Testis (tissue), 3 donors: Measurements from ENCODE around the gene LRRC45. TPM values are rescaled to one million over a fixed set of nuclear protein-coding genes. Genes with fewer than 3 reads are reported as not detected.

Source experiments
- DNase-seq: peaks from one replicate; pipeline ENCODE4 v3.0.0-alpha.2; 2019
- H3K27ac ChIP-seq, 2 donors: fragments of 200-600 bp; sonication (generic); one replicate each; pipeline ENCODE4 v1.5.1; 2019
- H3K27me3 ChIP-seq: fragments of 200-600 bp; sonication (generic); one replicate; pipeline ENCODE4 v1.5.1; 2019
- H3K36me3 ChIP-seq: fragments of 200-600 bp; sonication (generic); one replicate; pipeline ENCODE4 v1.5.1; 2017; ENCODE audit warnings: low read depth; ENCODE audit errors: missing control alignments
- H3K4me1 ChIP-seq: fragments of 200-600 bp; sonication (generic); one replicate; pipeline ENCODE4 v1.5.1; 2019
- H3K4me3 ChIP-seq, 2 donors: fragments of 200-600 bp; sonication (generic); one replicate each; pipeline ENCODE4 v1.5.1; 2017 to 2019
- H3K9me3 ChIP-seq: fragments of 200-600 bp; sonication (generic); one replicate; pipeline ENCODE4 v1.5.1; 2017
- CTCF ChIP-seq, 3 experiments: fragments of 450-650 bp in 2 of 3; fragments of 200-600 bp in 1 of 3; sonication (generic) in 1 of 3; IDR thresholded peaks; one replicate each; pipeline ENCODE4 v1.5.1; 2016 to 2019; ENCODE audit warnings: antibody characterized with exemption in 3 of 3, mild to moderate bottlenecking in 2 of 3, moderate library complexity in 1 of 3
- POLR2A ChIP-seq: fragments of 450-650 bp; IDR thresholded peaks from one replicate; pipeline ENCODE4 v1.6.1; 2017; ENCODE audit warnings: antibody characterized with exemption, mild to moderate bottlenecking, moderate library complexity
- WGBS, 2 donors: methylation state at CpG; one replicate each; pipeline ENCODE4 v1.1.5; 2018; 5-methylcytosine and 5-hydroxymethylcytosine counted together
- intact Hi-C: fragments of 100-400 bp; cut with DNase I; formaldehyde crosslinking; loops from one replicate; pipeline ENCODE4 v1.15.1; 2023; ENCODE audit warnings: low total_unique reads
- polyA plus RNA-seq: library from polyadenylated mRNA; stranded (reverse); fragments of 350-450 nt; fragmentation: Illumina TruSeq; extraction: RNeasy Lipid Tissue Mini Kit (QIAGEN cat#74804); gene quantifications from one replicate; pipeline ENCODE4 v1.2.3, GENCODE V29; 2014; ENCODE audit warnings: low read depth, low replicate concordance; ENCODE audit not compliant: insufficient read depth
- total RNA-seq, 2 donors: library from RNA; depleted of rRNA; stranded (reverse); fragments of >200 nt; gene quantifications; one replicate each; pipeline ENCODE4 v1.2.3, GENCODE V29; 2016

Gene LRRC45
- total and polyA plus RNA-seq, 3 donors from 2014 or later: 5.7 to 12.8 (median 10.7) TPM

- intact Hi-C loops: no loop called here
- peaks cover 22% of the 10 kb centered on the region for H3K4me1 ChIP-seq
- 85 to 91% methylated on average over 25 of the region's 25 CpGs for WGBS, 2 donors
- H3K36me3 ChIP-seq: no peaks in the 10 kb centered on the region
- TF ChIP-seq POLR2A: no peak
- no peak for TF ChIP-seq CTCF (IDR thresholded peaks at IDR 0.05)
- no peak overlapping the region for H3K4me3 ChIP-seq
- no peak overlapping the region for H3K27ac ChIP-seq
- H3K27me3 ChIP-seq: no peaks in the 10 kb centered on the region
- H3K9me3 ChIP-seq: no peaks in the 10 kb centered on the region
- DNase-seq: no peak
These were observed 53.1 kb downstream of the LRRC45 start for GRCh38 chr17:82076018-82076784.

- intact Hi-C loops: no loop called here
- no peaks in the 10 kb centered on the region for H3K9me3 ChIP-seq
- no peak overlapping the region for H3K4me3 ChIP-seq
- no peaks in the 10 kb centered on the region for H3K36me3 ChIP-seq
- H3K27me3 ChIP-seq: no peaks in the 10 kb centered on the region
- H3K4me1 ChIP-seq: peaks cover 22% of the 10 kb centered on the region
- 46 to 65% methylated on average over 12 to 18 of the region's 21 CpGs for WGBS, 2 donors
- TF ChIP-seq CTCF (IDR thresholded peaks at IDR 0.05): peak in 2 of 3 experiments; percentile 10 to 14
- TF ChIP-seq POLR2A: no peak
- no peak for DNase-seq
- peak overlapping the region in 1 of 2 donors; percentile 16 for H3K27ac ChIP-seq
These were observed 53.9 kb downstream of the LRRC45 start for GRCh38 chr17:82076785-82077591.

GRCh38 chr17:82077617-82078358 is 54.7 kb downstream of the LRRC45 start:
- WGBS, 2 donors: 56 to 61% methylated on average over 21 to 28 of the region's 28 CpGs

GRCh38 chr17:82078433-82078832 is 55.3 kb downstream of the LRRC45 start:
- Histone ChIP-seq H3K27ac (peak overlapping the region in 1 of 2 donors; percentile 21), H3K4me1 (peaks cover 22% of the 10 kb centered on the region), H3K27me3 (no peaks in the 10 kb centered on the region), H3K9me3 (no peaks in the 10 kb centered on the region), H3K4me3 (no peak overlapping the region), H3K36me3 (no peaks in the 10 kb centered on the region)
- TF ChIP-seq POLR2A (no peak), CTCF (IDR thresholded peaks at IDR 0.05) (no peak)
- DNase-seq: no peak
- 89 to 91% methylated on average over 9 to 18 of the region's 18 CpGs for WGBS, 2 donors
- intact Hi-C loops: no loop called here

More at GRCh38 chr17:82077617-82078358, 54.7 kb downstream of the LRRC45 start:
- peak; percentile 74 for DNase-seq
- Histone ChIP-seq H3K27me3 (no peaks in the 10 kb centered on the region), H3K9me3 (no peaks in the 10 kb centered on the region), H3K27ac (peak overlapping the region in 1 of 2 donors; percentile 21), H3K4me1 (peaks cover 22% of the 10 kb centered on the region), H3K4me3 (no peak overlapping the region), H3K36me3 (no peaks in the 10 kb centered on the region)
- intact Hi-C loops: no loop called here
- no peak for TF ChIP-seq CTCF (IDR thresholded peaks at IDR 0.05)
- TF ChIP-seq POLR2A: no peak
